K562 (cell line): ENCODE measurements around the gene RIPPLY3. TPM values are rescaled to one million over a fixed set of nuclear protein-coding genes. Genes with fewer than 3 reads are reported as not detected.

ENCODE experiments used
- ATAC-seq: fragments of 200-7000 bp; cut with Tn5 transposase; 3 replicates; pipeline ENCODE4 v1.9.1; 2020; ENCODE audit warnings: moderate library complexity
- BruUV-seq: library from RNA; stranded (reverse); fragments of 400-500 nt; replicated peaks from 2 replicates; lab custom pipeline; 2021; lab: Mats Ljungman, UMichigan
- CTCF ChIA-PET: fragments of 300-600 bp; formaldehyde crosslinking; extraction: SDS; loops from one replicate; lab custom pipeline; 2021; ENCODE audit warnings: low intra/inter-chr PET ratio; lab: Yijun Ruan, JAX
- POLR2A ChIA-PET: fragments of 300-600, 350-650 bp; sonication (Branson Sonifier 250); formaldehyde crosslinking; extraction: SDS; loops from one replicate; lab custom pipeline; 2021; ENCODE audit warnings: antibody characterized with exemption, inconsistent platforms; lab: Yijun Ruan, JAX
- DNase-seq, 4 experiments: peaks; one replicate each; pipeline versions ENCODE4 v3.0.0 to v3.0.0-alpha.2; 2011 to 2018; ENCODE audit warnings: low spot score in 3 of 4, mixed read lengths in 3 of 4; ENCODE audit errors: extremely low read depth in 1 of 4
- FAIRE-seq: peaks from 2 replicates; lab custom pipeline; 2011; peaks lifted over from hg19 to GRCh38; lab: Jason Lieb, UNC
- H2AFZ ChIP-seq: 2 replicates; pipeline ENCODE4 v1.6.0; 2011; ENCODE audit warnings: low read depth, low read length, control low read depth, inconsistent platforms
- H3K27ac ChIP-seq: fragments of 200-600 bp; 3 replicates; pipeline ENCODE4 v1.8.0; 2011; ENCODE audit warnings: low read depth, mild to moderate bottlenecking, control low read depth, inconsistent platforms, low read length, moderate library complexity, mixed read lengths; ENCODE audit errors: extremely low read depth
- H3K27me3 ChIP-seq, 2 experiments: fragments of 300-600 bp in 1 of 2; 2 replicates in 1 of 2; 3 replicates in 1 of 2; pipeline versions ENCODE4 v1.6.0 to v1.8.0; 2011; ENCODE audit warnings: inconsistent platforms in 2 of 2, low read length in 2 of 2, mild to moderate bottlenecking in 1 of 2, mixed read lengths in 1 of 2, moderate library complexity in 1 of 2; ENCODE audit not compliant: control insufficient read depth in 2 of 2, insufficient read depth in 2 of 2
- H3K36me3 ChIP-seq: fragments of 300-600 bp; 3 replicates; pipeline ENCODE4 v1.8.0; 2011; ENCODE audit warnings: mild to moderate bottlenecking, low read length, inconsistent platforms; ENCODE audit not compliant: control insufficient read depth, insufficient read depth
- H3K4me1 ChIP-seq, 2 experiments: fragments of 200-600 bp in 1 of 2; replicated peaks in 1 of 2; 2 replicates in 1 of 2; 3 replicates in 1 of 2; pipeline versions ENCODE4 v1.5.1 to v1.8.0; 2011; ENCODE audit warnings: inconsistent platforms in 2 of 2, low read length in 2 of 2, mild to moderate bottlenecking in 1 of 2, mixed read lengths in 1 of 2, moderate library complexity in 1 of 2; ENCODE audit not compliant: control insufficient read depth in 2 of 2, insufficient read depth in 2 of 2
- H3K4me2 ChIP-seq: 2 replicates; pipeline ENCODE4 v1.6.1; 2011; ENCODE audit warnings: low read length, control low read depth, inconsistent platforms, mixed read lengths; ENCODE audit not compliant: insufficient read depth
- H3K4me3 ChIP-seq: fragments of 200-600 bp; sonication (generic), shearing (Covaris generic); 2 replicates; pipeline ENCODE4 v1.5.1; 2016; ENCODE audit warnings: control low read depth, inconsistent platforms
- H3K79me2 ChIP-seq: fragments of 200-600 bp; 3 replicates; pipeline ENCODE4 v1.8.0; 2011; ENCODE audit warnings: low read length, inconsistent platforms; ENCODE audit not compliant: control insufficient read depth, insufficient read depth
- H3K9ac ChIP-seq, 2 experiments: 2 replicates each; pipeline versions ENCODE4 v1.6.0 to v1.6.1; 2011; ENCODE audit warnings: low read depth in 2 of 2, low read length in 2 of 2, control low read depth in 1 of 2, inconsistent platforms in 1 of 2, mild to moderate bottlenecking in 1 of 2, mixed read lengths in 1 of 2; ENCODE audit not compliant: insufficient read depth in 1 of 2
- H3K9me1 ChIP-seq: one replicate; pipeline ENCODE4 v1.6.0; 2011; ENCODE audit warnings: inconsistent platforms, mild to moderate bottlenecking, low read length, moderate library complexity; ENCODE audit not compliant: control insufficient read depth, insufficient read depth
- H3K9me3 ChIP-seq: replicated peaks from 2 replicates; pipeline ENCODE4 v1.5.1; 2011; ENCODE audit warnings: low read depth, low read length, inconsistent platforms; ENCODE audit not compliant: control insufficient read depth, insufficient read depth
- H4K20me1 ChIP-seq: replicated peaks from 2 replicates; pipeline ENCODE4 v1.6.1; 2011; ENCODE audit warnings: low read length, inconsistent platforms, mixed read lengths; ENCODE audit not compliant: control insufficient read depth, insufficient read depth
- RFX1 ChIP-seq: fragments of 450-650 bp; IDR thresholded peaks from 2 replicates; pipeline ENCODE4 v1.6.1; 2016; ENCODE audit warnings: mild to moderate bottlenecking, moderate library complexity
- ZNF76 ChIP-seq: fragments of 250-450 bp; sonication (Bioruptor Pico); IDR thresholded peaks from 2 replicates; pipeline ENCODE4 v1.4.0; 2020; ENCODE audit warnings: mild to moderate bottlenecking, moderate library complexity, borderline replicate concordance
- WGBS: fragments of 100-300 bp; shearing (Covaris generic); methylation state at CpG from one replicate; pipeline ENCODE4 v1.1.6; 2016; ENCODE audit warnings: low coverage, mixed read lengths; ENCODE audit not compliant: insufficient coverage; ENCODE audit errors: missing lambda C conversion rate; 5-methylcytosine and 5-hydroxymethylcytosine counted together
- in situ Hi-C: fragments of 300-500 bp; cut with MboI; formaldehyde crosslinking; loops from 4 replicates; pipeline ENCODE4 v1.15.0; 2018; ENCODE audit warnings: inconsistent platforms, mixed read lengths
- intact Hi-C: fragments of 100-400 bp; cut with micrococcal nuclease; formaldehyde crosslinking; loops from 2 replicates; pipeline ENCODE4 v1.14.2; 2022
- polyA plus RNA-seq, 8 experiments: library from polyadenylated mRNA; depleted of rRNA in 4 of 8; stranded (reverse) in 5 of 8; unstranded in 3 of 8; fragments of >200 nt; fragmentation: Nextera tagmentation in 2 of 8; fragmentation: Illumina TruSeq in 1 of 8; extraction: Ambion mirVana in 2 of 8; extraction: Trizol in 1 of 8; gene quantifications; 2 replicates each; pipeline versions ENCODE4 v1.2.1 to v1.2.3, GENCODE V29; 2011 to 2014; ENCODE audit warnings: inconsistent platforms in 1 of 8, missing spikeins in 1 of 8
- small RNA-seq: library from RNA; depleted of rRNA; stranded (forward); fragments of <200 nt; gene quantifications from one replicate; pipeline ENCODE3, GENCODE V24; 2014
- total RNA-seq, 7 experiments: library from RNA; depleted of rRNA in 6 of 7; stranded (reverse); fragments of >200 nt in 6 of 7; fragmentation: Illumina TruSeq in 2 of 7; extraction: Trizol in 2 of 7; gene quantifications; 2 replicates each; pipeline versions ENCODE4 v1.2.1 to v1.2.3, GENCODE V29; 2011 to 2021; ENCODE audit warnings: low replicate concordance in 1 of 7

Gene RIPPLY3
- total and polyA plus RNA-seq, 9 of the 15 experiments (the other 6 are each of a cell fraction or from before 2014, with no cell fraction given) = not detected

GRCh38 chr21:37065561-37066177, 59.2 kb downstream of the RIPPLY3 start:
- Histone ChIP-seq H3K79me2 (no peaks in the 10 kb centered on the region), H3K27me3 (no peaks in the 10 kb centered on the region), H3K9me3 (no peaks in the 10 kb centered on the region), H3K4me1 (no peaks in the 10 kb centered on the region; a peak in 1 of 5 replicates), H3K9me1 (no peaks in the 10 kb centered on the region), H3K4me3 (no peak overlapping the region), H3K4me2 (no peak overlapping the region), H4K20me1 (no peaks in the 10 kb centered on the region), H2AFZ (no peak overlapping the region), H3K36me3 (peaks cover 20% of the 10 kb centered on the region; the same call in 2 of the 3 replicates), H3K27ac (no peak overlapping the region), H3K9ac (no peak overlapping the region)
- 91% methylated on average over 9 of the region's 9 CpGs for WGBS
- ChIA-PET CTCF (no interaction called here), POLR2A (no interaction called here)
- FAIRE-seq (no peak), DNase-seq (no peak), ATAC-seq (no peak)
- TF ChIP-seq ZNF76 (no peak), RFX1 (peak; percentile 73)
- in situ Hi-C loops (no loop called here), intact Hi-C loops (no loop called here)
- no TSS peak for BruUV-seq

Small RNA genes within 50 kb of the gene (small RNA-seq; reads per million reads assigned to genes)
- gene RF00019 = not detected
- gene RNU6-696P = not detected

Other genes with a start within 250 kb of the RIPPLY3 start
- gene HLCS, start 40.0 kb upstream of the RIPPLY3 start, total RNA-seq (2014; rRNA removed) = 11.9 and 15.1 TPM in 2 replicates
- 21.5 and 25.6 TPM in 2 replicates for gene HLCS, start 40.0 kb upstream of the RIPPLY3 start, total RNA-seq (2014; rRNA removed; fragmentation: Illumina TruSeq; extraction: Trizol)
- gene HLCS, start 40.0 kb upstream of the RIPPLY3 start, total RNA-seq (2015; rRNA removed; fragmentation: Illumina TruSeq; extraction: Trizol) = 17.5 and 18.5 TPM in 2 replicates
- 20.0 and 20.1 TPM in 2 replicates for gene HLCS, start 40.0 kb upstream of the RIPPLY3 start, total RNA-seq (2021)
- 17.5 and 21.4 TPM in 2 replicates for gene HLCS, start 40.0 kb upstream of the RIPPLY3 start, polyA plus RNA-seq (2011; rRNA removed)
- gene HLCS, start 40.0 kb upstream of the RIPPLY3 start, polyA plus RNA-seq (2014; fragmentation: Illumina TruSeq; extraction: Trizol) = 15.2 and 17.1 TPM in 2 replicates
- 1 to 10 TPM; 3.0 to 3.6 TPM for gene HLCS, start 40.0 kb upstream of the RIPPLY3 start, polyA plus RNA-seq (2014; fragmentation: Nextera tagmentation; extraction: Ambion mirVana)
- gene HLCS, start 40.0 kb upstream of the RIPPLY3 start, polyA plus RNA-seq (2014; rRNA removed) = 9.8 and 13.3 TPM in 2 replicates
- 18.3 and 23.3 TPM in 2 replicates for gene PIGP, start 66.4 kb downstream of the RIPPLY3 start, total RNA-seq (2014; rRNA removed)
- 33.9 and 41.4 TPM in 2 replicates for gene PIGP, start 66.4 kb downstream of the RIPPLY3 start, total RNA-seq (2014; rRNA removed; fragmentation: Illumina TruSeq; extraction: Trizol)
- gene PIGP, start 66.4 kb downstream of the RIPPLY3 start, total RNA-seq (2015; rRNA removed; fragmentation: Illumina TruSeq; extraction: Trizol) = 28.6 and 35.6 TPM in 2 replicates
- 26.3 and 33.2 TPM in 2 replicates for gene PIGP, start 66.4 kb downstream of the RIPPLY3 start, total RNA-seq (2021)
- 61.5 and 72.1 TPM in 2 replicates for gene PIGP, start 66.4 kb downstream of the RIPPLY3 start, polyA plus RNA-seq (2011; rRNA removed)
- 40.8 and 50.0 TPM in 2 replicates for gene PIGP, start 66.4 kb downstream of the RIPPLY3 start, polyA plus RNA-seq (2014; fragmentation: Illumina TruSeq; extraction: Trizol)
- gene PIGP, start 66.4 kb downstream of the RIPPLY3 start, polyA plus RNA-seq (2014; fragmentation: Nextera tagmentation; extraction: Ambion mirVana) = 100 to 1,000 TPM; 108 to 122 TPM
- gene PIGP, start 66.4 kb downstream of the RIPPLY3 start, polyA plus RNA-seq (2014; rRNA removed) = 25.7 and 36.0 TPM in 2 replicates
- 92.0 and 120 TPM in 2 replicates for gene TTC3, start 66.6 kb downstream of the RIPPLY3 start, total RNA-seq (2014; rRNA removed)
- 76.9 and 79.7 TPM in 2 replicates for gene TTC3, start 66.6 kb downstream of the RIPPLY3 start, total RNA-seq (2014; rRNA removed; fragmentation: Illumina TruSeq; extraction: Trizol)
- 78.7 and 84.1 TPM in 2 replicates for gene TTC3, start 66.6 kb downstream of the RIPPLY3 start, total RNA-seq (2015; rRNA removed; fragmentation: Illumina TruSeq; extraction: Trizol)
- 70.2 and 72.3 TPM in 2 replicates for gene TTC3, start 66.6 kb downstream of the RIPPLY3 start, total RNA-seq (2021)
- gene TTC3, start 66.6 kb downstream of the RIPPLY3 start, polyA plus RNA-seq (2011; rRNA removed) = 50.9 and 55.2 TPM in 2 replicates
- gene TTC3, start 66.6 kb downstream of the RIPPLY3 start, polyA plus RNA-seq (2014; fragmentation: Illumina TruSeq; extraction: Trizol) = 55.2 and 59.5 TPM in 2 replicates
- gene TTC3, start 66.6 kb downstream of the RIPPLY3 start, polyA plus RNA-seq (2014; fragmentation: Nextera tagmentation; extraction: Ambion mirVana) = 10 to 100 TPM; 17.5 to 20.2 TPM
- 43.8 and 45.5 TPM in 2 replicates for gene TTC3, start 66.6 kb downstream of the RIPPLY3 start, polyA plus RNA-seq (2014; rRNA removed)